K562 (cell line): ENCODE measurements around the gene DAB1. TPM values are rescaled to one million over a fixed set of nuclear protein-coding genes. Genes with fewer than 3 reads are reported as not detected.

Experiments used
- ATAC-seq: fragments of 200-7000 bp; cut with Tn5 transposase; 3 replicates; pipeline ENCODE4 v1.9.1; 2020; ENCODE audit warnings: moderate library complexity
- BruUV-seq: library from RNA; stranded (reverse); fragments of 400-500 nt; replicated peaks from 2 replicates; lab custom pipeline; 2021; lab: Mats Ljungman, UMichigan
- CTCF ChIA-PET: fragments of 300-600 bp; formaldehyde crosslinking; extraction: SDS; loops from one replicate; lab custom pipeline; 2021; ENCODE audit warnings: low intra/inter-chr PET ratio; lab: Yijun Ruan, JAX
- POLR2A ChIA-PET: fragments of 300-600, 350-650 bp; sonication (Branson Sonifier 250); formaldehyde crosslinking; extraction: SDS; loops from one replicate; lab custom pipeline; 2021; ENCODE audit warnings: antibody characterized with exemption, inconsistent platforms; lab: Yijun Ruan, JAX
- DNase-seq, 4 experiments: peaks; one replicate each; pipeline versions ENCODE4 v3.0.0 to v3.0.0-alpha.2; 2011 to 2018; ENCODE audit warnings: low spot score in 3 of 4, mixed read lengths in 3 of 4; ENCODE audit errors: extremely low read depth in 1 of 4
- FAIRE-seq: peaks from 2 replicates; lab custom pipeline; 2011; peaks lifted over from hg19 to GRCh38; lab: Jason Lieb, UNC
- H2AFZ ChIP-seq: 2 replicates; pipeline ENCODE4 v1.6.0; 2011; ENCODE audit warnings: low read depth, low read length, control low read depth, inconsistent platforms
- H3K27ac ChIP-seq: fragments of 200-600 bp; 3 replicates; pipeline ENCODE4 v1.8.0; 2011; ENCODE audit warnings: low read depth, mild to moderate bottlenecking, control low read depth, inconsistent platforms, low read length, moderate library complexity, mixed read lengths; ENCODE audit errors: extremely low read depth
- H3K27me3 ChIP-seq, 2 experiments: fragments of 300-600 bp in 1 of 2; 2 replicates in 1 of 2; 3 replicates in 1 of 2; pipeline versions ENCODE4 v1.6.0 to v1.8.0; 2011; ENCODE audit warnings: inconsistent platforms in 2 of 2, low read length in 2 of 2, mild to moderate bottlenecking in 1 of 2, mixed read lengths in 1 of 2, moderate library complexity in 1 of 2; ENCODE audit not compliant: control insufficient read depth in 2 of 2, insufficient read depth in 2 of 2
- H3K36me3 ChIP-seq: fragments of 300-600 bp; 3 replicates; pipeline ENCODE4 v1.8.0; 2011; ENCODE audit warnings: mild to moderate bottlenecking, low read length, inconsistent platforms; ENCODE audit not compliant: control insufficient read depth, insufficient read depth
- H3K4me1 ChIP-seq, 2 experiments: fragments of 200-600 bp in 1 of 2; replicated peaks in 1 of 2; 2 replicates in 1 of 2; 3 replicates in 1 of 2; pipeline versions ENCODE4 v1.5.1 to v1.8.0; 2011; ENCODE audit warnings: inconsistent platforms in 2 of 2, low read length in 2 of 2, mild to moderate bottlenecking in 1 of 2, mixed read lengths in 1 of 2, moderate library complexity in 1 of 2; ENCODE audit not compliant: control insufficient read depth in 2 of 2, insufficient read depth in 2 of 2
- H3K4me2 ChIP-seq: 2 replicates; pipeline ENCODE4 v1.6.1; 2011; ENCODE audit warnings: low read length, control low read depth, inconsistent platforms, mixed read lengths; ENCODE audit not compliant: insufficient read depth
- H3K4me3 ChIP-seq: fragments of 200-600 bp; sonication (generic), shearing (Covaris generic); 2 replicates; pipeline ENCODE4 v1.5.1; 2016; ENCODE audit warnings: control low read depth, inconsistent platforms
- H3K79me2 ChIP-seq: fragments of 200-600 bp; 3 replicates; pipeline ENCODE4 v1.8.0; 2011; ENCODE audit warnings: low read length, inconsistent platforms; ENCODE audit not compliant: control insufficient read depth, insufficient read depth
- H3K9ac ChIP-seq, 2 experiments: 2 replicates each; pipeline versions ENCODE4 v1.6.0 to v1.6.1; 2011; ENCODE audit warnings: low read depth in 2 of 2, low read length in 2 of 2, control low read depth in 1 of 2, inconsistent platforms in 1 of 2, mild to moderate bottlenecking in 1 of 2, mixed read lengths in 1 of 2; ENCODE audit not compliant: insufficient read depth in 1 of 2
- H3K9me1 ChIP-seq: one replicate; pipeline ENCODE4 v1.6.0; 2011; ENCODE audit warnings: inconsistent platforms, mild to moderate bottlenecking, low read length, moderate library complexity; ENCODE audit not compliant: control insufficient read depth, insufficient read depth
- H3K9me3 ChIP-seq: replicated peaks from 2 replicates; pipeline ENCODE4 v1.5.1; 2011; ENCODE audit warnings: low read depth, low read length, inconsistent platforms; ENCODE audit not compliant: control insufficient read depth, insufficient read depth
- H4K20me1 ChIP-seq: replicated peaks from 2 replicates; pipeline ENCODE4 v1.6.1; 2011; ENCODE audit warnings: low read length, inconsistent platforms, mixed read lengths; ENCODE audit not compliant: control insufficient read depth, insufficient read depth
- CHD7 ChIP-seq: fragments of 200-600 bp; sonication (generic); IDR thresholded peaks from one replicate; pipeline ENCODE4 v1.6.1; 2012; ENCODE audit warnings: mild to moderate bottlenecking, low read depth, low read length, inconsistent platforms
- KDM4B ChIP-seq, 2 experiments: fragments of 450-650 bp in 1 of 2; sonication (generic) in 1 of 2; IDR thresholded peaks; 2 replicates each; pipeline ENCODE4 v1.6.1; 2016 to 2017; ENCODE audit warnings: borderline replicate concordance in 2 of 2, antibody characterized with exemption in 1 of 2, low read depth in 1 of 2, mild to moderate bottlenecking in 1 of 2
- MXD1 ChIP-seq: fragments of 250-450 bp; sonication (Bioruptor Pico); IDR thresholded peaks from 2 replicates; pipeline ENCODE4 v1.8.0; 2021; ENCODE audit warnings: borderline replicate concordance, mild to moderate bottlenecking, moderate library complexity; ENCODE audit not compliant: poor library complexity, severe bottlenecking
- ZNF398 ChIP-seq: fragments of 250-450 bp; sonication (Bioruptor Pico); IDR thresholded peaks from 2 replicates; pipeline ENCODE4 v1.8.0; 2021; ENCODE audit warnings: moderate library complexity, mild to moderate bottlenecking, inconsistent platforms
- WGBS: fragments of 100-300 bp; shearing (Covaris generic); methylation state at CpG from one replicate; pipeline ENCODE4 v1.1.6; 2016; ENCODE audit warnings: low coverage, mixed read lengths; ENCODE audit not compliant: insufficient coverage; ENCODE audit errors: missing lambda C conversion rate; 5-methylcytosine and 5-hydroxymethylcytosine counted together
- in situ Hi-C: fragments of 300-500 bp; cut with MboI; formaldehyde crosslinking; loops from 4 replicates; pipeline ENCODE4 v1.15.0; 2018; ENCODE audit warnings: inconsistent platforms, mixed read lengths
- intact Hi-C: fragments of 100-400 bp; cut with micrococcal nuclease; formaldehyde crosslinking; loops from 2 replicates; pipeline ENCODE4 v1.14.2; 2022
- polyA plus RNA-seq, 8 experiments: library from polyadenylated mRNA; depleted of rRNA in 4 of 8; stranded (reverse) in 5 of 8; unstranded in 3 of 8; fragments of >200 nt; fragmentation: Nextera tagmentation in 2 of 8; fragmentation: Illumina TruSeq in 1 of 8; extraction: Ambion mirVana in 2 of 8; extraction: Trizol in 1 of 8; gene quantifications; 2 replicates each; pipeline versions ENCODE4 v1.2.1 to v1.2.3, GENCODE V29; 2011 to 2014; ENCODE audit warnings: inconsistent platforms in 1 of 8, missing spikeins in 1 of 8
- total RNA-seq, 7 experiments: library from RNA; depleted of rRNA in 6 of 7; stranded (reverse); fragments of >200 nt in 6 of 7; fragmentation: Illumina TruSeq in 2 of 7; extraction: Trizol in 2 of 7; gene quantifications; 2 replicates each; pipeline versions ENCODE4 v1.2.1 to v1.2.3, GENCODE V29; 2011 to 2021; ENCODE audit warnings: low replicate concordance in 1 of 7

Gene DAB1
- total and polyA plus RNA-seq, 9 of the 15 experiments (the other 6 are each of a cell fraction or from before 2014, with no cell fraction given): not detected

GRCh38 chr1:57464756-57465155 is 40.9 kb upstream of the DAB1 start:
- no peak overlapping the region for H2AFZ ChIP-seq
- ChIA-PET CTCF (no interaction called here), POLR2A (interaction anchor here (0.7 kb wide), 1 partner anchor 615 kb away, joined by 3 read pairs; no protein-coding TSS in a partner anchor)
- no peak overlapping the region for H3K4me2 ChIP-seq
- BruUV-seq: no TSS peak
- H3K79me2 ChIP-seq: no peaks in the 10 kb centered on the region
- no peak overlapping the region for H3K27ac ChIP-seq
- in situ Hi-C loops (no loop called here), intact Hi-C loops (no loop called here)
- ATAC-seq: no peak
- no peak for DNase-seq
- no peaks in the 10 kb centered on the region for H3K9me1 ChIP-seq
- H3K9ac ChIP-seq: no peak overlapping the region
- H3K9me3 ChIP-seq: no peaks in the 10 kb centered on the region
- no peaks in the 10 kb centered on the region for H3K4me1 ChIP-seq
- no peak for FAIRE-seq
- no peaks in the 10 kb centered on the region for H3K36me3 ChIP-seq
- no peak overlapping the region for H3K4me3 ChIP-seq
- 0% methylated on average over 3 of the region's 3 CpGs for WGBS
- no peaks in the 10 kb centered on the region for H4K20me1 ChIP-seq
- H3K27me3 ChIP-seq: no peaks in the 10 kb centered on the region
- TF ChIP-seq ZNF398 (CRISPR knock-in tag) (no peak), CHD7 (no peak), MXD1 (CRISPR knock-in tag) (no peak), KDM4B (IDR thresholded peaks at IDR 0.05; ENCODE audit: borderline replicate concordance in 2 of 2, low read depth in 1 of 2) (no peak)
